DMS114 treated with DMSO at 0.1 percent for 48 hours (cell line): ENCODE data around the gene NDE1.

Source experiments
- DNase-seq: peaks from one replicate; lab custom pipeline; 2025; ENCODE audit not compliant: unreplicated experiment; lab: John Stamatoyannopoulos, UW

Gene NDE1

GRCh38 chr16:15735610-15736009, 85.6 kb downstream of the NDE1 start:
- no peak for DNase-seq

GRCh38 chr16:15736529-15736928, 86.5 kb downstream of the NDE1 start:
- DNase-seq: no peak

- no peak for DNase-seq
Measured at GRCh38 chr16:15737140-15737644, 87.1 kb downstream of the NDE1 start.

- no peak for DNase-seq
Measured at GRCh38 chr16:15739464-15739863, 89.4 kb downstream of the NDE1 start.

GRCh38 chr16:15739950-15740349, 89.9 kb downstream of the NDE1 start:
- no peak for DNase-seq

DNA sequence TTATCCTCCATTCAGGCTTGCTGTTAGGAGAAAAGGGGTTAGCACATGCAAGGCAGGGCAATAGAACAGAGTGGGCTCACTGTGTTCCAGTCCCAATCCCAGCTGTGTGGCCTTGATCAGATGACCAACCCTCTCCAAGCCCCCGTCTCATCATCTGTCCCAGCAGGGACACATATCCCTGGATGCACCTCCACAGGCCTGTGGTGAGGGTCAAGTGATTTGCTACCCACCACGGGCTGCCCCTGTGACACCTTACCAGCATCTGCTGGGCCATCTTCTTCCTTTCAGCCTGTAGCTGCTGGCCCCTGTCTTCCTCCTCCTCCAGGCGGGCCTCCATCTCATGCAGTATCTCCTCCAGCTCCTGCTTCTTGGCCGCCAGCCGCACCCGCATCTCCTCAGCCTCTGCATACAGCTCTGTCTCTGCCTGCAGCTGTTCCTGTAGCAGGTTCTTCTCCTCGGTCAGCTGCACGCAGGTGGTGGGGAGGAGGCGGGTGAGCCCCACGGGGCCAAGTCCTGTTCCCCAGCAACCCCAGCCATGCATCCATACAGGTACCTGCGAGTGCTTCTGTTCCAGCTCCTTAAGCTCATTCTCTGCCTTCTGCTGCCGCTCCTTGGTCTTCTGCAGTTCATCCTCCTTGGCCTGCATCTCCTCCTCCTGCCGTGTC, 91.3 kb downstream of the NDE1 start:
- no peak for DNase-seq

DNA sequence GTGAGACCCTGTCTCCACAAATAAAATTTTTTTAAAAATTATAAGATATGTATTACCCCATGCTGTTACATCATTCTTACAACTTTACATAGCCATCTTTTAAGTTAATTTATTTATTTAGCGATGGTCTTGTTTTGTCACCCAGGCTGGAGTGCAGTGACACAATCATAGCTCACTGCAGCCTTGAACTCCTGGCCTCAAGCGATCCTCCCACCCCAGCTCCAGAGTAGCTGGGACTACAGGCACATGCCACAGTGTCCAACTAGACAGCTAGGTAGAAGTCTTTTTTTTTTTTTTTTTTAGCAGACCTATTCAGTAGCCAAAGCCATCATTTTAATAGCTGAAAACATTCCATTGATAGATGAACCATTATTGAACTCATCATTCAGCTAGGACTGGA, 92.7 kb downstream of the NDE1 start:
- DNase-seq: no peak

DNA sequence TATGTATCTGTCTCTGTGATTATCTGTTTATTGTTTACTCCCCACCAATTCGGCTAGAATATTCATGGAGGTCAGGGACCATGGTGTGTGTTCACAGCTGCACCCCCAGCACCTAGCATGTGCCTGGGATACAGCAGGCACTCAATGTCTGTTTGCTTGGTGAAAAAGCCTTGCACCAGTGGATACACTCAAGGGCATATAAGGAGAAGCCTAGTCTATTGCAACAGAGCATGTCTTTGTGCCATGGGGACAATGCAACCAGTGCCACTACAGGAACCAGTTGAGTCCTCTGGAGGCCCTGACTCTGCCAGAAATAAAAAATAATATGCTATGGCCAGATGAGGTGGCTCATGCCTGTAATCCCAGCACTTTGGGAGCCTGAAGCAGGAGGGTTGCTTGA, 93.6 kb downstream of the NDE1 start:
- DNase-seq: no peak

- DNase-seq: no peak
Measured at GRCh38 chr16:15746332-15746731, 96.3 kb downstream of the NDE1 start.

DNA sequence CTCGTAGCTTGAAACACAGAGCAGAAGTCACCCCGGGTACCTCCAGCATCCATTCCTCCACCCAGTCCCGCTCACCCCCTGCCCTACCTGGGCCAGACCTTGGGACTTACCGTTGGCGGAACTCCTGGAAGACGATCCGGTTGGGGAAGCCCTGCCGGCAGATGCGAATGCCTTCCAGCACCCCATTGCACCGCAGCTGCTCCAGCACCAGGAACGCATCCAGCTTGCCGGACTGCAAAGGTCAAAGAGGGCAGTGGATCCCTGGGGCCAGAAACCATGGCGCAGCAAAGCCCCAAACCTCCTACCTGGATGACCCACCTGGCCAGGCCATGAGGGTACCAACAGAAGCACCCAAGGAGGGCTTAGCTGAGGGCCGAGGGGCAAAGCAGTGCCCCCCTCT, 97.9 kb downstream of the NDE1 start:
- DNase-seq: no peak

DNA sequence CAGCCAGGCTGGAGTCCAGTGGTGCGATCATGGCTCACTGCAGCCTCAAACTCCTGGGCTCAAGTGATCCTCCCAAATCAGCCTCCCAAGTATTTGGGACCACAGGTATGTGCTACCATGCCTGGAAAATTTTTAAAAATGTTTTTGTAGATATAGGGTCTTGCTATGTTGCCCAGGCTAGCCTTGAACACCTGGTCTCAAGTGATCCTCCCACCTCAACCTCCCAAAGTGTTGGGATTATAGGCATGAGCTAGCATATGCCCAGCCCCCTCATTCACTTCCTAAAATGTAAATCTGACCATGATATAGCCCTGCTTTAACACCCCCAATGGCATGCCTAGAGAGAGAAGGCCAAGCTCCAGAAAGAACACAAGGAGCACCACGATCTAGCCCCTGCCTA, 98.6 kb downstream of the NDE1 start:
- no peak for DNase-seq

- no peak for DNase-seq
Measured at GRCh38 chr16:15749371-15749770, 99.3 kb downstream of the NDE1 start.

GRCh38 chr16:15749985-15750384, 99.9 kb downstream of the NDE1 start:
- DNase-seq: no peak

GRCh38 chr16:15751940-15752339, 101.9 kb downstream of the NDE1 start:
- no peak for DNase-seq

GRCh38 chr16:15752717-15753488, 102.9 kb downstream of the NDE1 start:
- no peak for DNase-seq

- no peak for DNase-seq
Measured at GRCh38 chr16:15754821-15755534, 104.9 kb downstream of the NDE1 start.

- DNase-seq: no peak
Measured at GRCh38 chr16:15757077-15757386, 107.0 kb downstream of the NDE1 start.

DNA sequence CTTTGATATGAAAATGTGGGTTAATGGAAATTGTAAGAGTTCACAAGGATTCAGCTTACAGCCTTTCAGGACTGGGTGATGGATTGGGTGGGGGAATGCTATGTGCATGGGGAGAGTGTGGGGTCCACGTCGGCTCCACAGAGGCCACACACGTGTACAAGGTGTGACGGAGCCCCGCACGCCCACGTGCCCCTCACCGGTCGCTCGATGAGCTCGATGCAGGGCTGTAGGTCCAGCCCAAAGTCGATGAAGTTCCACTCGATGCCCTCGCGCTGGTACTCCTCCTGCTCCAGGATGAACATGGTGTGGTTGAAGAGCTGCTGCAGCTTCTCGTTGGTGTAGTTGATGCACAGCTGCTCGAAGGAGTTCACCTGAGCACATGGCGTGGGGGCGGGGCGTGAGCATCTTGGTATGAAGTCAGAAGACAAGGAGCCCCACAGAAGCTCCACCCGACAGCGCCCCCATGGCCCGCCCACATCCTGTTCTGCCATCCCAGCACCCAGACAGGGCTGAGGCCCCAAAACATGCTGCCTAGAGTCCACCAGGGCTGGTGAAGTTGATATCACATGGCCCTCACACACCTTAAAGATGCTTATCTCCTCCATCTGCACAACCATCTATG, 107.7 kb downstream of the NDE1 start:
- no peak for DNase-seq

- no peak for DNase-seq
Measured at GRCh38 chr16:15759070-15759469, 109.0 kb downstream of the NDE1 start.

DNA sequence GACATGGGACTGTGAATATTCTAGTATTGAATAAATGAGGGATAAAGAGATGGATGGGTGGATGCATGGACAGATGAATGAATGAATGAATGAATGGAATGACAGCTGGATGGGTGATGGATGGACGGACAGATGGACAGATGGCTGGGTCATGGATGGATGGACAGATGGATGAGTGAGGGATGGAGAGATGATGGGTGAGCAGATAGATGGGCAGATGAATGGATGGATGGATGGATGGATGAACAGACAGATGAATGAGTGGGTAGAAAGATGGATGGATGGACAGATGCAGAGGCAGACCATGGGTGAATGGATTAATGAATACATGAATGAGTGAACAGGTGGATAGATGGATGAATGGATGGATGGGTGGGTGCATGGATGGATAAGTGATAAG, 110.1 kb downstream of the NDE1 start:
- no peak for DNase-seq

GRCh38 chr16:15764112-15764511, 114.1 kb downstream of the NDE1 start:
- no peak for DNase-seq

DNA sequence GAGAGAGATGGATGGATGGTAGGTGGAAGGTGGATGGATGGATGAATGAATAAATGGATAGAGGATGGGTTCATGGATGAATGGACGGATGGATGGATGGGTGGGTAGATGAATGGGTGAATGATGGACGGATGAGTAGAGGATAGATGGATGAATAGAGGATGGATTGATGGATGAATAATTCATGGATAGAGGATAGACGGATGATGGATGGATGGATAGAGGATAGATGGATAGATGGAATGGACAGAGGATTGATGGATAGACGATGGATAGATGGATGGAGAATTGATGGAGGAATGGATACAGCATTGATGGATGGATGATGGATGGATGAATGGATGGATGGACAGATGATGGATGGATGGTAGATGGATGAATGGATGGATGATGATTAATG, 115.1 kb downstream of the NDE1 start:
- DNase-seq: no peak
